ENCODE data around the gene TAS1R2. TPM values are rescaled to one million over a fixed set of nuclear protein-coding genes. Genes with fewer than 3 reads are reported as not detected.

The TAS1R2 gene
- total RNA-seq, 4 donors from 2014 or later: not detected

DNA sequence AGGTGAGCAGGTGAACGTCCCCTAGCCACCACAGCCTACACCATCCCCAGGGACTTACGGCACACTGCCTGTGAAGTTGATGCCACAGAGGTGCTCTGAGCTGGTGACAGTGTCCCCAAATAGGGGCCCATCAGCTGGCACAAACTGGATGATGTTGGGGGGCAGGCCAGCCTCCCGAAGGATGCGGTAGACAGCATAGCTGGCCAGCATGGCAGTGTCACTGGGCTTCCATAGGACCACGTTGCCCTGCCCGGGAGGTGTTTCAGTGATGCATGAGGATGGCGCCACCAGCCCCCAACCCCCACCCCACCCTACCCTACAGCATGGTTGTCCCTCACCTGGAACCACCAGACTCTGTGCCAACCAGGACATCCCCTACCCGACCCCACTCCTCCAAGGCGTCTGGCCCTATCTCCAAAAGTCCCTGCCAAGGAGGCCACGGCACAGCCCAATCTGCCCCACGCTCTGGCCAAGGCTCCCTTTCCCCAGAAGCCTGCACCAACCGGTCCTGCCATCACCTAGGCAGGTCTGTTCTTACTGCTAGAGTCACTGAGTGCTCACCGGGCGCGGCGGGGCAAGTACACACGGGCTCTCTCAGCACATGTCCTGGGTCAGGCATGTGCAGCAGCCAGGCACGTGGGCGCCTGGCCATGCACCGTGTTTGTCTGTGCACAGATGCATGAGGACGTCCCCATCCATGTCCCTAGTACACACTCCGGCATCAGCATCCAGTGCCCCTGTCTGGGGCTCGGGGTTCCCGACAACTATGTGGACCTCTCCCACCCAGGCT, 22.4 kb upstream of the TAS1R2 start:
- no peak for ATAC-seq
- peaks cover 0 to 60% of the 10 kb centered on the region in 2 donors for H3K36me3 ChIP-seq

DNA sequence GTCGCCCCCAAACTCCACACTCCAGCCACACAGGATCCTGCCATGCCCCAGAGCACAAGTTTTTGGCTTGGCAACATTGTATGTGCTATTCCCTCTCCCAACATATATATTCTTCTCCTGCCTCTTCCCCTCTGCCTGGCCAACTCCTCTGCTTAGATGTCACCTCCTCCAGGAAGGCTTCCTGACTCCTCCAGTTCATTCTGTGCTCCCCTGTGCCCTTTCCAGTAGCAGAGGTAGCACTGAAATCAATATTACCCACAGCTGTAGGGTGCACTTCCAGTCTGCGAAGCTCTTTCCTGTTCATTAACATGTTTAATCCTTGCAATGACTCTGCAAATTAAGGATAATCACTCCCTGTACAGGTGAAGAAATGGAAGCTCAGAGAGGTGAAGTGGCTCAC, 21.7 kb upstream of the TAS1R2 start:
- Histone ChIP-seq H3K4me3 (no peak overlapping the region), H3K27ac (no peak overlapping the region), H3K9me3 (no peaks in the 10 kb centered on the region), H3K4me1 (no peaks in the 10 kb centered on the region), H3K27me3 (no peaks in the 10 kb centered on the region), H3K36me3 (peaks cover 0 to 58% of the 10 kb centered on the region in 2 donors)
- WGBS, 2 donors (ENCODE audit: low coverage in 1 of 2): 100% methylated on average over 1 of the region's 2 CpGs; no CpG with 5 or more reads in 1 of the 2 donors
- TF ChIP-seq EP300 (IDR thresholded peaks at IDR 0.05) (no peak), POLR2A (IDR thresholded peaks at IDR 0.05) (no peak), POLR2AphosphoS5 (IDR thresholded peaks at IDR 0.05) (no peak)
- TF ChIP-seq, protein P1, sequence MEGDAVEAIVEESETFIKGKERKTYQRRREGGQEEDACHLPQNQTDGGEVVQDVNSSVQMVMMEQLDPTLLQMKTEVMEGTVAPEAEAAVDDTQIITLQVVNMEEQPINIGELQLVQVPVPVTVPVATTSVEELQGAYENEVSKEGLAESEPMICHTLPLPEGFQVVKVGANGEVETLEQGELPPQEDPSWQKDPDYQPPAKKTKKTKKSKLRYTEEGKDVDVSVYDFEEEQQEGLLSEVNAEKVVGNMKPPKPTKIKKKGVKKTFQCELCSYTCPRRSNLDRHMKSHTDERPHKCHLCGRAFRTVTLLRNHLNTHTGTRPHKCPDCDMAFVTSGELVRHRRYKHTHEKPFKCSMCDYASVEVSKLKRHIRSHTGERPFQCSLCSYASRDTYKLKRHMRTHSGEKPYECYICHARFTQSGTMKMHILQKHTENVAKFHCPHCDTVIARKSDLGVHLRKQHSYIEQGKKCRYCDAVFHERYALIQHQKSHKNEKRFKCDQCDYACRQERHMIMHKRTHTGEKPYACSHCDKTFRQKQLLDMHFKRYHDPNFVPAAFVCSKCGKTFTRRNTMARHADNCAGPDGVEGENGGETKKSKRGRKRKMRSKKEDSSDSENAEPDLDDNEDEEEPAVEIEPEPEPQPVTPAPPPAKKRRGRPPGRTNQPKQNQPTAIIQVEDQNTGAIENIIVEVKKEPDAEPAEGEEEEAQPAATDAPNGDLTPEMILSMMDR (IDR thresholded peaks at IDR 0.05): no peak
- no peak for ATAC-seq

More for the DNA sequence above, 22.4 kb upstream of the TAS1R2 start:
- no peaks in the 10 kb centered on the region for H3K4me1 ChIP-seq
- no peak overlapping the region for H3K4me3 ChIP-seq
- WGBS, 2 donors (ENCODE audit: low coverage in 1 of 2): 64% methylated on average over 3 of the region's 24 CpGs; no CpG with 5 or more reads in 1 of the 2 donors
- no peaks in the 10 kb centered on the region for H3K27me3 ChIP-seq
- no peak for TF ChIP-seq POLR2A (IDR thresholded peaks at IDR 0.05)
- TF ChIP-seq EP300 (IDR thresholded peaks at IDR 0.05): no peak
- TF ChIP-seq POLR2AphosphoS5 (IDR thresholded peaks at IDR 0.05): no peak
- TF ChIP-seq, protein P1 (IDR thresholded peaks at IDR 0.05): no peak
- H3K27ac ChIP-seq: no peak overlapping the region
- H3K9me3 ChIP-seq: no peaks in the 10 kb centered on the region

- ATAC-seq: no peak
- Histone ChIP-seq H3K4me1 (peaks cover 0 to under 1% (median 0%) of the 10 kb centered on the region in 3 donors), H3K4me3 (no peak overlapping the region), H3K9me3 (no peaks in the 10 kb centered on the region), H3K36me3 (peaks cover 0 to 55% of the 10 kb centered on the region in 2 donors), H3K27me3 (no peaks in the 10 kb centered on the region), H3K27ac (no peak overlapping the region)
- no peak for TF ChIP-seq EP300 (IDR thresholded peaks at IDR 0.05)
- no peak for TF ChIP-seq POLR2AphosphoS5 (IDR thresholded peaks at IDR 0.05)
- TF ChIP-seq, protein P1 (IDR thresholded peaks at IDR 0.05): no peak
- TF ChIP-seq POLR2A (IDR thresholded peaks at IDR 0.05): no peak
- 100% methylated on average over 1 of the region's 1 CpG; no CpG with 5 or more reads in 1 of the 2 donors for WGBS, 2 donors (ENCODE audit: low coverage in 1 of 2)
Measured at GRCh38 chr1:18880585-18880984, 21.1 kb upstream of the TAS1R2 start.

- Histone ChIP-seq H3K4me1 (peaks cover 0 to 8% (median 0%) of the 10 kb centered on the region in 3 donors), H3K9me3 (no peaks in the 10 kb centered on the region), H3K4me3 (no peak overlapping the region), H3K36me3 (peaks cover 0 to 53% of the 10 kb centered on the region in 2 donors), H3K27ac (no peak overlapping the region), H3K27me3 (no peaks in the 10 kb centered on the region)
- ATAC-seq: no peak
- TF ChIP-seq, protein P1 (IDR thresholded peaks at IDR 0.05): no peak
- TF ChIP-seq POLR2A (IDR thresholded peaks at IDR 0.05): no peak
- no CpG with 5 or more reads among the region's 21 CpGs for WGBS, 2 donors (ENCODE audit: low coverage in 1 of 2)
Measured at GRCh38 chr1:18879791-18880309, 20.4 kb upstream of the TAS1R2 start.

All from gastroesophageal sphincter (tissue), 4 donors.